AML-193 (cell line): ENCODE data around the gene GAL3ST3.
"Not testable (repeated sequence)": the region's sequence is repeated elsewhere in the genome, so short reads cannot be mapped to it uniquely, and the experiment has no call there.

Source experiments
- DNase-seq, 2 experiments: peaks; one replicate each; lab custom pipeline; 2025; lab: John Stamatoyannopoulos, UW

The GAL3ST3 gene

GRCh38 chr11:66012946-66013761 lies 35.8 kb downstream of the GAL3ST3 start:
- DNase-seq, result peak; percentile 28 to 36

DNA sequence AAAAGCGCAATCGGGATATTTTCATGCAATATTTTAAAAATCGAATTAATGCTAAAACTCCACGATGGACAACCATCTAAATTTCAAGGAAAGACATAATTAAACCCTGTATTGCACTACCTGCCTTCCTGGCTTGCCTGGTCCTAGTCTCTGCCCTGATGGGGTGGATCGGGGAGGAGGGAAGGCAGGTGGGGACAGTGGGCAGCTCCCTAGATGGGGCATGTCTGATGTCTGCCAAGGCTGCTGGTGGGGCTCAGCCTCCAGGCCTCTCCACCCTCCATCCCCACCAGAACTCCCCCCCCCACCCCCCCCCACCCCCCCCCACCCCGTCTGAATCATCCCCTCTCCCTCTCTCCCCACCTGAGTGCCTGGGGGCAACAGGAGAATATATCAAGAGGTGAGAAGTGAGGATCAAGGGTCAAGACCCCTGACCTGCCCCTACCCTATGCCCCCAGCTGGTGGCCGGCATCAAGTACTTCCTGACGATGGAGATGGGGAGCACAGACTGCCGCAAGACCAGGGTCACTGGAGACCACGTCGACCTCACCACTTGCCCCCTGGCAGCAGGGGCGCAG lies 36.5 kb downstream of the GAL3ST3 start:
- no peak for DNase-seq

DNA sequence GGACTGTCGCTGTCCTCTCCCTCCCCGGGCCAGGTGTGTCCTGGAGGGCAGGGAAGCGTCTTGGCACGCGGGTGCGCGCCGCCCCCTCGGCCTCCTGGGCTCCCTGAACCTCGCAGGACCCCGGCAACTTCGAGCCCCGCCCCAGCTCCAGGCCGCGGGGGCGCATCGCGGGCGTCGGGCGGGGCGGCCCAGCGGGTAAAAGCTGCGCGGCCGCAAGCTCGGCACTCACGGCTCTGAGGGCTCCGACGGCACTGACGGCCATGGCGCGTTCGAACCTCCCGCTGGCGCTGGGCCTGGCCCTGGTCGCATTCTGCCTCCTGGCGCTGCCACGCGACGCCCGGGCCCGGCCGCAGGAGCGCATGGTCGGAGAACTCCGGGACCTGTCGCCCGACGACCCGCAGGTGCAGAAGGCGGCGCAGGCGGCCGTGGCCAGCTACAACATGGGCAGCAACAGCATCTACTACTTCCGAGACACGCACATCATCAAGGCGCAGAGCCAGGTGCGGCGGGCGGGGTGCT lies 37.1 kb downstream of the GAL3ST3 start, which contains the start of gene CST6:
Gene CST6 (plus strand): TSS at position 224 of the 519 bp plus-strand sequence. CDS start 37 bp downstream, at position 261.
- DNase-seq, result no peak

DNA sequence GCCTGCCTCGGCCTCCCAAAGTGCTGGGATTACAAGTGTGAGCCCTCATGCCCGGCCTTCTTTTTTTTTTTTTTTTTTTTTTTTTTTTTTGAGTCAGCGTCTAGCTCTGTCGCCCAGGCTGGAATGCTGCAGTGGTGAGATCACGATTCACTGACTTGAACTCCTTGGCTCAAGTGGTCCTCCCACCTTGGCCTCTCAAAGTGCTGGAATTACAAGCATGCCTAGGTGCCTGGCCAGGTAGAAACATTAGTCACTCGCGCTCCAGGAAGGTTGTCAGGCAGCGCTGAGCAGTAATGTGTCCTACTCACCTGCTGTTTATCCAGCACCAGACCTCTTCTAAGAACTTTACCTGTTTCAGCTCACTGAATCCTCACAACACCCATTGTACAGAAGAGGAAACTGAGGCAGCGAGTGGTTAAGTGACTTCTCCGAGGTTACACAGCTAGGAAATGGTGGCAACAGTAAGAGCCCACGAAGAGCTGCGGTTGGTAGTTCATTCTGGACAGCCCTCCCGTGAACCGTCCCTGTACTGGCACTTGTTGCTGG lies 37.6 kb downstream of the GAL3ST3 start:
- no peak for DNase-seq

DNA sequence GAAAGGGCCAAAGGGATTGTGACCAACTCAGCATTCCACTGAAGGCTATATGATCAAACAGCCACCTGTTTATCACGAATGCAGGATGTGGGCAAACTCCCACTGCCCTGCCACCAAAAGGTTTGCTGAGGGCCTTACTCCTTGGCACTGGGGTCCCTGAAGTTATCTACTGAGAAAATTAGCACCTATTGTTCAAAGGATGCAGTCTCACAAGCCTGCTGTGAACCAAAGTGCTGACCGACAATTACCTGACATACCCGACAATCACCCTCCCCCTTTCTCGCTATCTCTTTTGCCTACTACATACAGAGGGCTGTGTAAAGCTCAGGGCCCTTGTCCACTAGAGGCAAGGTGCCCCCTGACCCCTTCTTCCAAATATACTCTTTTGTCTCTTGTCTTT lies 38.9 kb downstream of the GAL3ST3 start:
- not testable (repeated sequence) for DNase-seq

GRCh38 chr11:66008468-66009101 lies 40.4 kb downstream of the GAL3ST3 start:
- DNase-seq, result no peak

DNA sequence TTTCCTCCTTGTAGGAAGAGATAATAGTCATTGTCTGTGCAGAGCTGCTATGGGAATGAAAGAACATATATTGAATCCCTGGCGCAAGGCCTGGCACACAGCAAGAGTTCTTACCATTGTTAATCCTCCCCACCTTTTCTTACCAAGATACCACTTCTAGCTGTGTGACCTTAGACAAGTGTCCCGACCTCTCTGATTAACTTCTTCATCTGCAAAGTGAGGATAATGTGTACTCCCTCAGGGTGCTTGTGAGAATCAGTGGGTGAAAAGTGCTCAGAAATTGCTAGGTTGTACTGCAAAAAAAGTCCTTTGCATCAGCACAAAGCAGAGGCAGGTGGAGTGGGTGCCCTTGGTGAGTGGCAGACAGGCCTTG lies 40.9 kb downstream of the GAL3ST3 start:
- no peak for DNase-seq

GRCh38 chr11:66007201-66007634 lies 41.7 kb downstream of the GAL3ST3 start:
- no peak for DNase-seq

- no peak for DNase-seq
Observed at GRCh38 chr11:66006891-66007176, 42.1 kb downstream of the GAL3ST3 start.

DNA sequence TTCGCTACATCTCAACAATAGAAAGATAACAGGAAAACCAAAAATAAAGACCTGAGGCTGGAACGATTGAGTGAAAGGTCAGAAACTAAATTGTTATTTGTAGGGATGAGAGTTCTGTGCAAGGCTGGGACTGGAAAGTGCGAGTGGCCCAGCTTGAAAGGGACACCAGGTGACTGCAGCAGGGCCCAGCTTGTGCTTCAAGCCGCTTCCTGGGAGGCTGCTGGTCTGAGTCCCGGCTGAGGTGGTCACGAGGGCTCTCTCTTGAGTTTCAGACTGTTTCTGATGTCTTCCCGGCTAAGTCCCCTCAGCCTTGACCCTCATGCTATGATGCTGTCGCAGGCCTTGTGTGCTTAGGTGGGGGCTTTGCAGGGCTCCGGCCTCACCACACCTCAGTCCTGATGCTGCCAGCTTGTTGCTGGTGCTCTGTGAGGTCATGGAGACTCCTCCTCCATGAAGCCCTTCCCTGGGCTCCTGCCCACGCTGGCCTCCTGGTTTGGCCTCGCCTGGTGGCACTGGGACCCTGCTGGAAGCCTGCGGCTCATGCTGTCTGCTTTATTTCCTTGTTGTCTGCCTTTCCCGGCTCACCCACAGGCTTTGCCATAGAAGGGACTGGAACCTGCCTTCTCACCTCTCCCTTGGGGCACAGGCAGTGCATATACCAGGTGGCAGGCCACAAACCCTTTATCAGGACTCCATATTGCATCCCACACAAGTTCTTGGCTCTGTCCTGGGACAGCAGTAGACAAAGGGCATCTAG lies 42.6 kb downstream of the GAL3ST3 start:
- no peak for DNase-seq

- no peak for DNase-seq
Observed at GRCh38 chr11:66004186-66004585, 44.8 kb downstream of the GAL3ST3 start.

- no peak for DNase-seq
Observed at GRCh38 chr11:66003291-66003690, 45.7 kb downstream of the GAL3ST3 start.

GRCh38 chr11:66002648-66003225 lies 46.2 kb downstream of the GAL3ST3 start:
- peak in 1 of 2 experiments; percentile 16 for DNase-seq

DNA sequence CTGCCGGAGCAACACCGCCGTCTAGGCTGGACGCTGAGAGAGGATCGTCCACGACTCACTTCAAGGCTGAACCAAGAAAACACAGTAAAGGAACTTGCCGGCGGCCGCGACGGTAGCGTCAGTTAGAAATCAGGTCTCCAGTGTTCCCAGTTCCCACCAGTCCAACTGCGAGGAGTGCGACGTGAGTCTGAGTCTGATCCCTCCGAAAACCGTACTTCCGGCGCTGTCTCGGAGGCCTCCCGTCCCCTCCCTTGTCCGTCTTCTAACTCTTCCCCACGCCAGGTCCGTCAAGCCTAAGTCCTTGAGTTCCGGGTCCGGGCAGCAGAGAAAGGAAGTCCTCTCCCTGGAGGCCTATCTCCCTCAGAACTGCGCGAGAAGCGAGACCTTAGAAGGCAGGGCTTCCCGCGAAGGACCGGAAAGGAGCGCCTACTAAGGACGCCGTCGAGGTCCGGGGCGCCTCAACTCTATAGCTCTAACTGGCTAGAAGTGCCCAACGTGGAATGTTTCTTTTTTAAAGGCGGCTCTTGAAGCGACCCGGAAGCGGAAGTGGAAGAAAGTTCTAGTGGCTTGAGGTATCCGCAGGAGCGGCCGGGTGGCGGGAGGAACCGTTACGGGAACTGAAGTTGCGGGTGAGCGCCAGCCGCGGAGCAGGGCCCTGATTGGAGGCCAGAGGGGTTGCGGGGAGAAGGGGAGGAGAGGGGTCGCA lies 46.9 kb downstream of the GAL3ST3 start, which contains the start of the genes BANF1 and EIF1AD:
Gene BANF1 (plus strand): TSS at position 562 of the 706 bp plus-strand sequence. CDS start 748 bp downstream, outside the sequence.
Gene EIF1AD (minus strand): TSS at position 216 of the 706 bp plus-strand sequence. CDS start 1,768 bp downstream, outside the sequence.
- peak; percentile 96 to 97 for DNase-seq

DNA sequence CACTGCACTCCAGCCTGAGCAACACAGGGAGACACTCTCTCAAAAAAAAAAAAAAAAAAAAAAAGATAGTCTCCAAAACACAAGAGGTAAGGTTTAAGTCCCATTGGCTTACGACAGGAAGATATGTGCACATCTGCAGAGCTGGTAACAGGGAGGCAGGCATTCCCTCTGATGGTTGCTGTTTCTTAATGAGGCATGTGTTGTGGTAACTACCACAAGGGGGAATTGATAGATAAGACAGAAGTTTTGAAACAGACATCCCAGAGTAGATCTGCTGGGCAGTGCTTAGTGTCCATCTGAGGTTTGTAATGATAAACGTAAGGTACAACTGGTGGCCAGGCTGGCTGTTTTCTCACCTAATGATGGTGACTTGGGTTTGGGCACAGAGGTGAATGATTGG lies 51.7 kb downstream of the GAL3ST3 start:
- DNase-seq, result peak; percentile 22

DNA sequence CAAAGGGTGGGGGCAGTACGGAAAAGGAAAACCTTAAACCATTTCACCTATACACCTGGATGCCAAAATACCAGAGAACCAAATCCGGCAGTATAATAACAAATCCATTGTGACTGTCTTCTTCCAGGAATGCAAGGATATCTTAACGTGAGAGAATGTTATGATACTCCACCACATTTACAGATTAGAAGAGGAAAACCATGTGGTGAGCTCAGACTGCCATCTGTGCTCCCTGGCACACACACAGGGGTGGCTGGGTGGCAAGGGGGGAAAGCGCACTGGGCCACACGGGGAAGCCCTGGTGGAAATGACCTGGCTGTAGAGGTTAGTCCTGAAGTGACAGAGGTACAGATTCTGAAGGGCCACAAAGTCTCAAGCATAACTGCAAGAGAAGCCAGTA lies 56.9 kb downstream of the GAL3ST3 start:
- DNase-seq, result no peak
